HG02938 (cell line): ENCODE measurements around the gene TET3.
A peak's percentile ranks its signal among the peaks of the same experiment; 100 is the strongest.
"Not testable (repeated sequence)": the region's sequence is repeated elsewhere in the genome, so short reads cannot be mapped to it uniquely, and the experiment has no call there.

Experiments
- ATAC-seq: cut with Tn5 transposase; IDR thresholded peaks from one replicate; pipeline ENCODE4 v1.9.1; 2021; ENCODE audit warnings: mild to moderate bottlenecking, moderate library complexity; ENCODE audit not compliant: unreplicated experiment

Gene TET3

GRCh38 chr2:73984203-73984921 is at the start of gene TET3:
TSS of gene TET3 (plus strand) at chr2:73984910. CDS start at chr2:73986404, 1,494 bp downstream.
- peak; percentile 29 for ATAC-seq

GRCh38 chr2:73935641-73936040 is 49.1 kb upstream of the TET3 start:
- no peak for ATAC-seq

GRCh38 chr2:73937103-73937885 is 47.4 kb upstream of the TET3 start:
- no peak for ATAC-seq

- no peak for ATAC-seq
These were observed 46.8 kb upstream of the TET3 start for GRCh38 chr2:73937899-73938298.

- no peak for ATAC-seq
These were observed 45.9 kb upstream of the TET3 start for GRCh38 chr2:73938718-73939352.

- no peak for ATAC-seq
These were observed 45.3 kb upstream of the TET3 start for GRCh38 chr2:73939419-73939818.

- ATAC-seq: not testable (repeated sequence)
These were observed 44.6 kb upstream of the TET3 start for GRCh38 chr2:73940066-73940465.

- ATAC-seq: no peak
These were observed 42.0 kb upstream of the TET3 start for GRCh38 chr2:73942664-73943063.

- ATAC-seq: no peak
These were observed 40.0 kb upstream of the TET3 start for GRCh38 chr2:73944714-73945113.

- no peak for ATAC-seq
These were observed 38.5 kb upstream of the TET3 start for GRCh38 chr2:73946215-73946614.

GRCh38 chr2:73946666-73947065 is 38.0 kb upstream of the TET3 start:
- ATAC-seq: no peak

- no peak for ATAC-seq
These were observed 37.2 kb upstream of the TET3 start for GRCh38 chr2:73947412-73948018.

- ATAC-seq: no peak
These were observed 34.9 kb upstream of the TET3 start for GRCh38 chr2:73949802-73950201.

- ATAC-seq: no peak
These were observed 31.9 kb upstream of the TET3 start for GRCh38 chr2:73952499-73953446.

- no peak for ATAC-seq
These were observed 28.4 kb upstream of the TET3 start for GRCh38 chr2:73956218-73956865.

- ATAC-seq: no peak
These were observed 23.4 kb upstream of the TET3 start for GRCh38 chr2:73961274-73961673.

GRCh38 chr2:73961823-73962615 is 22.7 kb upstream of the TET3 start:
- no peak for ATAC-seq

- no peak for ATAC-seq
These were observed 21.9 kb upstream of the TET3 start for GRCh38 chr2:73962798-73963197.
